Small intestine (tissue), 7 donors: ENCODE results near the gene B4GALT6. TPM values are rescaled to one million over a fixed set of nuclear protein-coding genes. Genes with fewer than 3 reads are reported as not detected.

Experiments used
- DNase-seq, 2 donors: peaks; one replicate each; pipeline versions ENCODE4 v3.0.0 to v3.0.0-alpha.2; 2013
- FAIRE-seq: peaks from 2 replicates; lab custom pipeline; 2012; peaks lifted over from hg19 to GRCh38; lab: Jason Lieb, UNC
- H3K27ac ChIP-seq, 3 donors: one replicate each; pipeline ENCODE4 v1.5.1; 2013; ENCODE audit warnings: low read length in 2 of 3, mild to moderate bottlenecking in 2 of 3, control low read depth in 1 of 3, inconsistent platforms in 1 of 3, low read depth in 1 of 3, moderate library complexity in 1 of 3
- H3K27me3 ChIP-seq, 3 donors: one replicate each; pipeline ENCODE4 v1.6.1; 2013; ENCODE audit warnings: low read length in 3 of 3, inconsistent platforms in 1 of 3; ENCODE audit not compliant: control insufficient read depth in 3 of 3, insufficient read depth in 3 of 3
- H3K36me3 ChIP-seq, 3 donors: one replicate each; pipeline ENCODE4 v1.6.1; 2013; ENCODE audit warnings: low read length in 3 of 3, inconsistent platforms in 1 of 3, low read depth in 1 of 3, mild to moderate bottlenecking in 1 of 3, moderate library complexity in 1 of 3; ENCODE audit not compliant: control insufficient read depth in 3 of 3, insufficient read depth in 2 of 3
- H3K4me1 ChIP-seq, 3 donors: one replicate each; pipeline ENCODE4 v1.6.1; 2013; ENCODE audit warnings: low read length in 2 of 3, inconsistent platforms in 1 of 3, low read depth in 1 of 3, mild to moderate bottlenecking in 1 of 3, moderate library complexity in 1 of 3; ENCODE audit not compliant: control insufficient read depth in 3 of 3, insufficient read depth in 2 of 3
- H3K4me3 ChIP-seq, 3 donors: one replicate each; pipeline ENCODE4 v1.5.1; 2013; ENCODE audit warnings: low read length in 3 of 3, control low read depth in 1 of 3, inconsistent platforms in 1 of 3, low read depth in 1 of 3, mild to moderate bottlenecking in 1 of 3, moderate library complexity in 1 of 3
- H3K9me3 ChIP-seq, 2 donors: one replicate each; pipeline ENCODE4 v1.6.1; 2013; ENCODE audit warnings: low read depth in 1 of 2, low read length in 1 of 2; ENCODE audit not compliant: control insufficient read depth in 2 of 2, insufficient read depth in 1 of 2
- WGBS, 3 donors: extraction: QIAGEN DNeasy Blood & Tissue Kit; methylation state at CpG; one replicate each; pipeline ENCODE4 v1.1.7; 2013; 5-methylcytosine and 5-hydroxymethylcytosine counted together
- polyA plus RNA-seq, 4 donors: library from polyadenylated mRNA; stranded (reverse) in 3 of 4; unstranded in 1 of 4; fragments of 200-250 nt in 3 of 4; fragments of 120-200 nt in 1 of 4; gene quantifications; one replicate each; pipeline versions ENCODE4 v1.2.1 to v1.2.3, GENCODE V29; 2013
- donor health status: healthy with polysubstance abuse.
- donor health status: control.
- donor health status: control.
- donor health status: Bipolar disorder and iron deficiency.
- donor health status: healthy.

The B4GALT6 gene
- polyA plus RNA-seq, 4 donors, result 4.7 to 10.3 (median 8.1) TPM

DNA sequence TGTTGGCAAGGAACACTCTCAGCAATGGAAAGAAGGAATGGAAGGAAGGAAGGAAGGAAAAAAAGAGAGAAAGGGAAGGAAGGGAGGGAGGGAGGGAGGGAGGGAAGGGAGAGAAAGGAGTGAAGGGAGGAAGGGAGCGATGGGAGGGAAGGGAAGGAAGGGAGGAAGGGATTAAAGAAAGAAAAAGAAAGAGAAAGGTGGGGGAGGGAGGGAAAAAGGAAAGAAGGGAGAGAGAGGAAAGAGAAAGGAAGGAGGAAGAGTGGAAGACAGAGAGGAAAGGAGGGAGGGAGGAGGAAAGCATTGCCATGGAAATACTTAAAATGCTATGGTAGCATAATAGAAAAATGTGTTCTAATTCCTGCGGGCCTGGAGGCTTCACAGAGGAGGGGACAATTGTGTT lies 70.3 kb downstream of the B4GALT6 start:
- no peaks in the 10 kb centered on the region for H3K9me3 ChIP-seq
- H3K27ac ChIP-seq, result no peak overlapping the region
- H3K36me3 ChIP-seq, result no peaks in the 10 kb centered on the region
- H3K4me3 ChIP-seq, result no peak overlapping the region
- DNase-seq (no peak), FAIRE-seq (no peak)
- WGBS, 3 donors, result 77 to 89% (median 83%) methylated on average over 2 of the region's 2 CpGs
- H3K4me1 ChIP-seq, result no peaks in the 10 kb centered on the region
- no peaks in the 10 kb centered on the region for H3K27me3 ChIP-seq

- Histone ChIP-seq H3K36me3 (no peaks in the 10 kb centered on the region), H3K27ac (no peak overlapping the region), H3K9me3 (no peaks in the 10 kb centered on the region), H3K4me1 (no peaks in the 10 kb centered on the region), H3K27me3 (no peaks in the 10 kb centered on the region), H3K4me3 (no peak overlapping the region)
- FAIRE-seq, result no peak
- no peak for DNase-seq
- WGBS, 3 donors, result 60 to 74% (median 63%) methylated on average over 6 of the region's 6 CpGs
Measured at GRCh38 chr18:31612124-31612523, 72.3 kb downstream of the B4GALT6 start.

DNA sequence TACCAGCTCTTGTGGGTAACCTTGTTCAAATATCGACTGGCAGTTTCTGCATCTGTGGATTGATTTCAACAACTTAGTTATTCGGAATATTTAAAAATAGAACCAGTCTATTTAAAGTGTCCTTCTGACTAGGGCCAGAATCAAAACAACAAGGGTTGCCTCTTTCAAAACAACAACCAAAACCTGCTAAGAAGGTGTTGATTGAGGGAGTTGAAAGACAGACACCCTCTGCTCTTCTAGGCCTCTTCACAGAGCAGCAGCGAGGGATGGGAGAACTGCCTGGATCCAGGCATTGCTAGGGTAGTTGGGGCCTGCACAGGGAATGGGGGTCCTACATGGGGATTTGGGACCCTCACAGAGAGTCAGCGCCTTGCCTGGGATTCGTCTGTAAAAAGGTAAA lies 72.9 kb downstream of the B4GALT6 start:
- DNase-seq (no peak), FAIRE-seq (no peak)
- H3K27ac ChIP-seq, result no peak overlapping the region
- 85 to 91% (median 90%) methylated on average over 5 of the region's 5 CpGs for WGBS, 3 donors
- H3K9me3 ChIP-seq, result no peaks in the 10 kb centered on the region
- H3K27me3 ChIP-seq, result no peaks in the 10 kb centered on the region
- H3K4me1 ChIP-seq, result no peaks in the 10 kb centered on the region
- H3K4me3 ChIP-seq, result no peak overlapping the region
- no peaks in the 10 kb centered on the region for H3K36me3 ChIP-seq

DNA sequence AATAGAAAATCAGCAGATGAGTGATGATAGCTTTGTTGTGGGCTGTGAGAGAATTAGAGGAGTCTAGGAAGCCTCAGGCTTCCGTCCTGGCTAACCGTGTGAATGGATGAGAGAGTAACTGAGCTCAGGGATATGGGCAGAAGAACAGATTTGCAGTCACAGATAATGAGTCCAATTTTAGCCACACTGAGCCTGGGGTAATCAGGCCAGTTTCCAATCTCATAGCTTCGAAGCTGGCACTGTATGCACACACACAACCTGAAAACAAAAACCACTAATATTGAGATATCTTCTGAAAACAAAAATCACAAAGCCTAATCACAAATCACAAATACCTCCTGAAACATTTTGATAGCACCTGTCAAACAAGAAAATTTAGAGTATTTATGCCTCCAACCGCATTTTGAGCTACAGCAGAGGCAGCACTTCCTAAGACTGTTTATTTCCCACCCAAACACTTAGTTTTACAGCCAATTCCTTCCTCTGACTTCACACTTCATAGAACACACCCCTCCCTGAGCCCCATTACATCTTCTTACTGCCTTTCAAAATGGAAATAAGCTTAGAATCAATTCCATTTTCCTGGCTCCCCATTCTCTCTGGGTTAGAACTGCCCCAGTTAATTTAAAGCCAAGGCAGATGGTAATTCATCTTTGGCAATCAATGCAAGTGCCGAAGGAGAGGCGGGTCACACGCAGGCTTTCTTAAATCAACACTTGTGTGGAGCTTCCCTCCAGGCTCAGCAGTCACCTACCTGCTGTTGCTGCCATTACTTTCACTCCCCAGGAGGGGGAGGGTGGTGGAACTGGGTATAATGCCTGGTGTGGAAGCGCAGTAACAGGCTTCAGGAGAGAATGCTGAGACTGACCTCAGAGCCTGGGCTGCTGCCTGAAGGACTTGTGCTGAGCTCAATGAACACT lies 73.8 kb downstream of the B4GALT6 start:
- DNase-seq (peak; percentile 77 to 80), FAIRE-seq (no peak)
- WGBS, 3 donors, result 48 to 54% (median 54%) methylated on average over 8 of the region's 8 CpGs

DNA sequence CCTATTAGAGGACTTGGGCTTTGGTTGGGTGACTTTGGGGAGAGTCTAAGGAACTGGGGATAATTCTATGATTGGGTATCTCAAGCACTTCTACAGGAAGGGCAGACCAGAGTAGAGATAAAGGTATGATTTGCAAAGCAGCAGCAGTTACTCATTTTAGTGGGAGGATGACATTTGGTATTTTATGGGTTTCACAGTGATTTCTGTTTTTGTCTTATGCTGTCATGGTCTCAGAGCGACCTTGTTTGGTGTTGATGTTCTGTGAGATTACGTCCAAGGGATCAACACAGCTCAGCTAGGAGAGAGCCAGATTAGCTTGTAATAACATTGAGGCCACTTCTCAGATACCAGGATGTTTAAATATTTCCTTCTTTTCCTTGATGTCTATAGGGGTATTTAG lies 74.5 kb downstream of the B4GALT6 start:
- FAIRE-seq (no peak), DNase-seq (no peak)
- peaks cover 0 to 3% (median 0%) of the 10 kb centered on the region in 3 donors for H3K4me1 ChIP-seq
- no peaks in the 10 kb centered on the region for H3K36me3 ChIP-seq
- no peaks in the 10 kb centered on the region for H3K9me3 ChIP-seq
- no peak overlapping the region for H3K27ac ChIP-seq
- H3K4me3 ChIP-seq, result no peak overlapping the region
- 77 to 92% (median 85%) methylated on average over 2 of the region's 2 CpGs for WGBS, 3 donors
- H3K27me3 ChIP-seq, result no peaks in the 10 kb centered on the region

More for the DNA sequence above, 73.8 kb downstream of the B4GALT6 start:
- peaks cover 0 to 3% (median 0%) of the 10 kb centered on the region in 3 donors for H3K4me1 ChIP-seq
- no peaks in the 10 kb centered on the region for H3K9me3 ChIP-seq
- no peaks in the 10 kb centered on the region for H3K36me3 ChIP-seq
- H3K27me3 ChIP-seq, result no peaks in the 10 kb centered on the region
- no peak overlapping the region for H3K4me3 ChIP-seq
- H3K27ac ChIP-seq, result no peak overlapping the region

DNA sequence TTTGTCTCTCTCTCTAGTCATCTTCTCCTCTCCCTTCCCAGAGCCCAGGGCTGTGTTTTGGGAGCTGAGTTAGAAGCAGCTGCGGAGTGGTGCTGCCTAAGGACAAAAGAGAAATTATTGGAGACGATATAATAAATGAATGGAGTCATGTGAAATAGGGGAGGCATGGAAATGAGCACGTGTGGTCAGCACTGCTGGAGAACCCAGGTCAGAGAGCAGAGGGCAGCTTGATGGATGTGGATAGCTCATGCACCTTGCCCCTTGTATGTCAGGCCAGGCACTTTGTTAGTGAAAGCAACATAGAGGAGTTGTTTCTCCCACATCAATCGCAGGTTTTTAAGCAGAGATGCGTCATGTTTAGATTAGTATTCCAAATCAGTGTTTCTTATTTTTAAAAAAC lies 77.0 kb downstream of the B4GALT6 start:
- H3K36me3 ChIP-seq, result no peaks in the 10 kb centered on the region
- DNase-seq (no peak), FAIRE-seq (no peak)
- H3K4me1 ChIP-seq, result peaks cover 0 to 3% (median 0%) of the 10 kb centered on the region in 3 donors
- WGBS, 3 donors, result 65 to 86% (median 85%) methylated on average over 5 of the region's 5 CpGs
- H3K9me3 ChIP-seq, result no peaks in the 10 kb centered on the region
- no peak overlapping the region for H3K4me3 ChIP-seq
- no peaks in the 10 kb centered on the region for H3K27me3 ChIP-seq
- no peak overlapping the region for H3K27ac ChIP-seq

DNA sequence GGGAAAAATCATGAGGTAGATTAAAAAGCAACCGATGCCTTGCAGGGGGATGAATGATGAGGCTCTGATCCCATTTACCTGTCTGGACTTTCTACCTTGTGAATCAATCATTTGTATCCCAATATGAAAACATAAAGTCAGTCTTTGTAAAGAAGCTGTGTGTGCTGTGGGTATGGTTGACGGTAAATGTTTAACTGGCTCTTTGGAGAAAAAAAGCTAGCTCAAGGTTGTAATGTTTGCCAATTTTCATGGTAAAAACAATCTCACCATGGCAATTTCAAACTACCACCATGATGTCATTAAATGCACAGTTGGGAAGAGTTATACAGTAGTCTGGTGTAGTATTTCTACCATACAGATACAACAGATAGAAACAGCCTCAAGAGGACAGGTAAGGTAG lies 78.1 kb downstream of the B4GALT6 start:
- no peak overlapping the region for H3K4me3 ChIP-seq
- no peaks in the 10 kb centered on the region for H3K27me3 ChIP-seq
- no peak for FAIRE-seq
- H3K27ac ChIP-seq, result no peak overlapping the region
- WGBS, 3 donors, result 32 to 65% (median 49%) methylated on average over 2 of the region's 2 CpGs
- H3K4me1 ChIP-seq, result peaks cover 0 to 3% (median 0%) of the 10 kb centered on the region in 3 donors
- peak in 1 of 2 donors; percentile 31 for DNase-seq
- no peaks in the 10 kb centered on the region for H3K36me3 ChIP-seq
- H3K9me3 ChIP-seq, result no peaks in the 10 kb centered on the region

DNA sequence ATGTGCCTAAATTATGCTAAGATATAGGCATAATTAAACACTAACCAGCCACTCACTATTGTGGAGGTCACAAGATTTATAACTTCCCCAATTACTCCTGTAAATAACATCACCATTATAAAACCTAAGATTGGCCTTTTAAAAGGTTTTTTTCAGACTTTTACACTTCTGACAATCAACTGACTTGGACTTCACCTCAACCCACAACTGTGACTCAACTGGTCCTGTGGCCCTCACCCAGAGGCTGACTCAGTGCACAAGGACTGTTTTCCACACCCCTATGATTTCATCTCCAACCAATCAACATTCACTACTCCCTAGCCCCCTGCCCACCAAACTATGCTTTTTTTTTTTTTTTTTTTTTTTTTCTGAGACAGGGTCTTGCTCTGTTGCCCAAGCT lies 81.1 kb downstream of the B4GALT6 start:
- DNase-seq, result no peak
- Histone ChIP-seq H3K4me3 (no peak overlapping the region), H3K9me3 (no peaks in the 10 kb centered on the region), H3K27ac (no peak overlapping the region), H3K27me3 (no peaks in the 10 kb centered on the region), H3K4me1 (peaks cover 0 to 3% (median 0%) of the 10 kb centered on the region in 3 donors), H3K36me3 (peaks cover 0 to 3% (median 0%) of the 10 kb centered on the region in 3 donors)
- no peak for FAIRE-seq
